Sigmoid colon (tissue), 3 donors: ENCODE results near the gene PTPRF.

ENCODE experiments used
- CTCF ChIP-seq, 4 experiments: fragments of 450-650 bp in 3 of 4; fragments of 200-600 bp in 1 of 4; IDR thresholded peaks; one replicate each; pipeline ENCODE4 v1.5.1; 2016 to 2019; ENCODE audit warnings: antibody characterized with exemption in 4 of 4, mild to moderate bottlenecking in 3 of 4, moderate library complexity in 2 of 4
- POLR2A ChIP-seq, 2 donors: fragments of 450-650 bp; IDR thresholded peaks; one replicate each; pipeline ENCODE4 v1.6.1; 2016; ENCODE audit warnings: antibody characterized with exemption in 2 of 2, mild to moderate bottlenecking in 2 of 2, moderate library complexity in 2 of 2

DNA sequence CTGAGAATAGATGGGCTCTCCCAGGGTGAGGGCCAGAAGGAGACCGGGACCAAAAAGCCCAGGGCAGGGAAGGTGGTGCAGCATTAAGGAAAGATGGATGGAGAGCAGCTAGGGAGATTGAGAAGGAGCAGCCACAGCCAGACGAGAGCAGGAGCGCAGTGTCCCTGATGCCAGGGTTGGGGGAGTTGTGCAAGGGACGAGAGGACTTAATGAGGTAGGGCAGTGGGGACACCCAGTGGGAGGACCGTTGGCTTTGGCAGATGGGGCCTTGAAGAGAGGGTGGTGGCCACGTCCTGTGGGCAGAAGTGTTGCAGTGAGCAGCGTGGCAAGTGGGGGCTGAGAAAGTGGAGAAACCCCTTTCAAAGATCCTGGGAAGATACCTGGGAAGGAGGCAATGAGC is 81.3 kb downstream of the PTPRF start:
- TF ChIP-seq CTCF (IDR thresholded peaks at IDR 0.05) (no peak), POLR2A (IDR thresholded peaks at IDR 0.05) (no peak)
